HG02938 (cell line): Measurements from ENCODE around the gene NCS1.
"Not testable (repeated sequence)": the region's sequence is repeated elsewhere in the genome, so short reads cannot be mapped to it uniquely, and the experiment has no call there.

Source experiments
- ATAC-seq: cut with Tn5 transposase; IDR thresholded peaks from one replicate; pipeline ENCODE4 v1.9.1; 2021; ENCODE audit warnings: mild to moderate bottlenecking, moderate library complexity; ENCODE audit not compliant: unreplicated experiment

The NCS1 gene

GRCh38 chr9:130259044-130259443 is 86.8 kb downstream of the NCS1 start:
- no peak for ATAC-seq

DNA sequence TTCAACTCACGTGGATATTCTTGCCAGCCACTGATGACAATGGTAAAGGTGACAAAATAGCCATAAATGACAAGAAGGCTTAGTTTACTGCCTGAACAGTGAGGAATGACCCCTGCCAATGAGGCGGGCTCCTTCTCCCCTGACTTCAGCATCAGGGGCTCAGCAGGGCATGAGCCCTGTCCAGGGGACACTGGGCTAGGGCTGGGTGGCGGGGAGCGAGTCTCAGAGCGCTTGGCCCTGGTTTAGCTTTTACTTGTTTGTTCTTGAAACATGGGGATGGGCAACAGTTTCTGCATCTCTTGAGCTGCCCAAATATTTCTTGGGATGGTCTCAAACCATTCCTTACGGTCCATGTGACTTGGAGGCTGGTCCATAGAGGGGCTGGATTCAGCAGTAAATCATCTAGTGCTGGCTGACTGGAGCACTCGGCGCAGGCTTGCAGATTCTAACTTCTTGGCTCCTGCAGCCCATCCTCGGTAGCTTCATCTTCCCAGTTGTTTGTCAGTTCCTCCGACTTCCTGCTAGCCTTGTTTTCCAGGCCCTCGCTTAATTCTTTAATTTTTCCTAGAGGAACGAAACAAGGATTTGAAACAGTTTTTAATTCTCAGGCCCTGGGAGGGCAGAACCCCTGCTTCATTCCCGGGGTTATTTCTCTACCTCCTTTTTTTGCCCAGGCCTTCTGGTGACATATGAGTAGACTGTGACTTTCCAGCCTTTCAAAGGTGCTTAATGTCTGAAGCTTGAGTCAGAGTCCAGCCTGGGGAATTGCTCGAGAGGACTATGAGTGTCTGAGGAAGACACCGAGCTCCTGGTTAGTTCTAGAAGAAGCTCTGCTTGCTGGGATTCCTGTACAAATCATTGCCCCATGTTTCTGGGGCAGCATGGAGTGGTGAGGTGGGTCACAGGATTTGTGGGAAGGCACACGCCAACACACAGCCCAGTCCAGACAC is 88.9 kb downstream of the NCS1 start:
- no peak for ATAC-seq

GRCh38 chr9:130262061-130262745 is 90.0 kb downstream of the NCS1 start:
- no peak for ATAC-seq

DNA sequence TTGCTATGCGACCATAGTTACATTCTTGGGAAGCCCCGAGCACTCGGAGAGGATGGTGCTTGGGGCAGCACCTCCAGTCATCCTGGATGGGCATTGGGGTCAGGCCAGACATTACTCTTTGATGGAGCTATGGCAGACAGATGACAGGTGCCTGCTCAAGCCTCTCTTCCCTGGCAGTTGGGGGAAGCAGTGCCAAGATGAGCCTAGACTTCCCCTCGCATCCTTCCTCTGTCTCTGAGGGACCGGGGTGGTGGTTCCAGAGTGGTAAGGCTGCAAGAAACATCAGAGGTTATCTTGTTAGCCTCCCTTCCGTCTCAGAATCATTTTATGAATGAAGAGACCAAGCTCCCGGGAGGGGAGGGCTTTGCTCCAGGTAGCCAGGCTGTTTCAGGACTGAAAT is 90.6 kb downstream of the NCS1 start:
- ATAC-seq = no peak

- ATAC-seq = no peak
Measured at GRCh38 chr9:130263601-130264413, 91.6 kb downstream of the NCS1 start.

DNA sequence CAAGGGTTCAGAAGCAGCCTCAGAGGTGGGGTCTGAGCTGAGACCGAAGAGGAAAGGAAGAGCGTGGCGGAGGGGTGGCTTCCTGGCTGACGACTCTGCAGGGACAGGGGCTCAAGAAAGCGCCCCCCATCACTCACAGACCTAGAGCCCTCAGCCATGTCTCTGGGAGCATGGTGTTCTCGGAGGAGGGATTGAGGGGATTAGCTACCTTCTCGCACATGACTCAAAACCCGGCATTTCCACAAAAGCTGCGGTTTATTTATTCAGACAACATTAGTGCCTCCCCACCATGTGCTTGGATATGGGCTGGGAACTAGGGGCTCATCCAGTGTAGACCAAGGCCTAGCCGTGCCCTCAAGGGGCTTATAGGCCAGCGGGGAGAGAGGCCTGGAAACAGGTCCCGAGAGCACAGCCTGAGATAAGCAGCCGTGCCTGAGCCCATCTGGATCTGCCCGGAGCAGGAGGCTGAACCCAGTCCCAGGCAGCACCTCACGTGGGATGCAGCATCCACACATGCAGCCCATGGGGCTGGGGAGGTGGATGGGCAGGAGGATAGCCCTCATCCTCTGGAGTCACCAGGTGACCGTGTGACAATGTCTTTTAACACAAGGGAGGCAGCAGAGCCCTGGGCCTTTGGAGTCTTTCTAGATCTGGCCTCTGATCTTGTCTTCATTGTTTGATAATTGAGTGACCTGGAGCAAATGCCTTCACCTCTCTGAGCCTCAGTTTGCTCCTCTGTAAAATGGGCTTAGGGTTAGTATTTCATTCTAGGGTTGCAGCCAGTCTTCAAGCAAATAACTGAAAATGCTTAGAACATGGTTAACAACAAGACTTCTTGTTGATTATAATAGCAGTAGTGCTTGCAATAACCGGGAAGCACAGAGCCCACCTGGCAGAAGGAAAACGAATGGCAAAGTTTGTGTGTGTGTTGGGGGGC is 92.5 kb downstream of the NCS1 start:
- ATAC-seq = no peak

DNA sequence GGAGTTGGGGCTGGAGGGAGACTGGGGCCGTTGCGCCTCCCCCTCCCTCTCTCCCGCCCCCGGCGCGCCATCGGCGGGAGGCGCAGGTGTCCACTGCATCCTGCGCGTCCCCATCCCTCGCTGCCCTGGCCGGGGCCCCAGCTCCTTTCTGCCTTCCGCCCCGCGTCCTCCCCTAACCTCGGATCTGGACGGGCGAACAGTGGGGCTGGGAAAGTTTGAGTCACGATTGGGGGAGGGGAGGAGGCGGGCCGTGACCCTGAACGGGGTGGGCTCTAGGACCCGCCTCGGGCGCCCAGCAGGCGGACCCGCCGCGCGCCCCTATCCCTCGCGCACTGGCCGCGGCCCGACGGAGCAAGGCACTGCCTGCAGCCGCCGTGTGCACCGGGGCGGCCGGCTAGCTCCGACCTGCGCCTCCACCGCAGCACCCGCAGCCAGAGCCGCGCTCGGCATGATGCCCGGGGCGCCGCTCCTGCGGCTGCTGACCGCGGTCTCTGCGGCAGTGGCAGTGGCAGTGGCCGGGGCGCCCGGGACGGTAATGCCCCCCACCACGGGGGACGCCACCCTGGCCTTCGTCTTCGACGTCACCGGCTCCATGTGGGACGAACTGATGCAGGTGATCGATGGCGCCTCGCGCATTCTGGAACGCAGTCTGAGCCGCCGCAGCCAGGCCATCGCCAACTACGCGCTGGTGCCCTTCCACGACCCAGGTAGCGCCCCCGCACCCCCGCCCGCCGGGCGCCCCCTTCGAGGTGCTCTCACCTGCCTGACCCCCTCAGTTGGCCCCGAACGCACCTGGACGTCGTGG is 93.4 kb downstream of the NCS1 start, which contains the start of gene HMCN2:
Gene HMCN2, plus strand, starts transcription at position 330 of the 805 bp plus-strand sequence. Its CDS starts 119 bp downstream, at position 449.
- ATAC-seq = no peak

GRCh38 chr9:130266236-130267098 is 94.3 kb downstream of the NCS1 start:
- ATAC-seq = no peak

- ATAC-seq = no peak
Measured at GRCh38 chr9:130267930-130268329, 95.7 kb downstream of the NCS1 start.

DNA sequence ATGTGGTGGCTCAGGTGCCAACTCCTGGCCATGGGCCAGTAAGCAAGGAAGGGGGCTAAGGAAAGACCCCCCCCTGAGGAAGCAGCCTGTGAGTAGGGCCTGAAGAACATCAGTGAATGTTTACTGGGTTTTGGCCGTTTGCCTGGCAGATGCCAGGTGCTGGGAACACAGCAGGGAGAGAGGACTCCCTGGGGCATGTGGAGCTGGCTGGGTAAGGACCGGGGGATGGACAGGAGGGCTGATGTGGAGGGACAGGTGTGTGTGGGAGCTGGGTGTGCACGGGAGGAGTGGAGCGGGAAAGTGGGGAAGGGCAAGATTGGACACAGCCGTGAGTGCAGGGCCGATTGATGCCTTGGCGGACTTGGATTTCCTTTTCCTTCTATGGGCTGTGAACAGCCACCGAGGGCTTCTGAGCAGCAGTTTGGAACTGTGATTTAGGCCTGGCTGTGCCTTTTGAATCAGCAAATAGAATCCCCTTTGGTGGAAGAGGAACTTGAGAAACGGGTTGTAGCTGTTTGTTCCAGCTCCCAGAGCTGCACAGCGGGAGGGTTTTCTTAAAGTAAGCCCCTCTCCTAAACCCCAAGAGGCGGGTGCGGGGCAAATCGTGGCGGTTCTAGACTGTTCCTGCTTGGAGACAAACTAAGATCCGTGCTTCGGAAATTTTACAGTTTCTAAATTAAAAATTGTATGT is 96.5 kb downstream of the NCS1 start:
- no peak for ATAC-seq

DNA sequence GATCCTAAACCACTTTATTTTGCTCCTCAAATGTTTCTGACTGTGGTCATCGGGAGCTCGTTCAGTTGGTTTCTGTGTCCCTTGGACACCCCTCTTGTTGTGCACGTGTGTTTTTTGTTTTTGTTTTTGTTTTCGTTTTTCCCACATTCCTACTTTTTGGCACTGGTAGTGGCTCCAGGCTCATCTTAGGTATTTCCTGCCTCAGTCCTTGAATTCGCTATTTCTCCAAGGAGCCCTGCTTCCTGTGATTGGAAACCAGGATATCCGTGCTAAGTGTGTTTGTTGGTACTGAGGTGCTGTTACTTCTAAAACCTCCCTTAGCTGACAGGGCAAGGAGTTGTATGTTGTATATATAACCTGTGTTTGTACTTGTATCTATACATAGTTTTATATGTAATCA is 99.3 kb downstream of the NCS1 start:
- no peak for ATAC-seq

DNA sequence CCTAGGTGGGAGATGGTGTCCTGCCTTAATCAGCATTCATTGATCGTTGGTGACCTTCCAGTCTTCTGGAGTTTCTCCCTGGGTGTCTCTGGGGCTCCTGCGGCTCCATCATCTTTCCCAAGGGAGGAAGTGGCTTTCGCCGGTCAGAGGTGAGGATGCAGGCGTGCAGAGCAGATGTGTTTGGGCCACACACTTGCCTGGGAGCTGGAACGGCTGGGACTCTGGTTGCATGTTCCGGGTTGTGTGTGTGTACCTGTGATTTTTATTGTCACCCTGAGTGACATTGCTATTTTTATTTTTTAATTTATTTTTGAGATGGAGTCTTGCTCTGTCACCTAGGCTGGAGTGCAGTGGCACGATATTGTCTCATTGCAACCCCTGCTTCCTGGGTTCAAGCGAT is 103.0 kb downstream of the NCS1 start:
- no peak for ATAC-seq

- ATAC-seq = no peak
Measured at GRCh38 chr9:130276121-130276520, 103.9 kb downstream of the NCS1 start.

GRCh38 chr9:130276955-130277354 is 104.8 kb downstream of the NCS1 start:
- no peak for ATAC-seq

DNA sequence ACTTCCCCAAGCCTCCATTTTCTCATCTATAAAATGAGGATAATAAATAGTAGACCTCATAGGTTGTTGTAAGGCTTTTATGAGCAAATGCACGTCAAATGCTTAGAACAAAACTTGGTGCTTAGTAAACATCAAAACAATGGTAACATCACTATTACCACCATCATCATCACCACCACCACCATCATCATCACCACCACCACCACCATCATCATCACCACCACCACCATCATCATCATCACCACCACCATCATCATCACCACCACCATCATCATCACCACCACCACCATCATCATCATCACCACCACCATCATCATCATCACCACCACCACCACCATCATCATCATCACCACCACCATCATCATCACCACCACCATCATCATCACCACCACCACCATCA is 105.3 kb downstream of the NCS1 start:
- not testable (repeated sequence) for ATAC-seq

- ATAC-seq = no peak
Measured at GRCh38 chr9:130283539-130284248, 111.5 kb downstream of the NCS1 start.

DNA sequence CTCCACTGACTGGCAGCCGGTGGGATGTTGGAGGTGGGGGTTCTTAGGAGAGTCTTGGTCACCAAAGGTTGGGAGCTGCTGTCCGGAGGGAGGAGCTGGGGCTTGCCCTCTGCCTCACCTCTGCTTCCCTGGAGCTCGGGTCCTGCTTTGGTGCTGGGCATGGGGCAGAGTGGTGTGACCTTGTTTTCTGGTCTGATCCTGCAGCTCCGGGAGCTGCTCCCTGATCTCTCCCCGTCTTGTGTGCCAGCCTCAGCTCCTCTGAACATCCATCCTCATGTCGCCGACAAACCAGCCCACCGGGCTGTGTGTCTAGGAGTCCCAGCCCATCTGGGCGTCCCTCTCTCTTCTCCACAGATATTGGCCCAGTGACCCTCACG is 112.0 kb downstream of the NCS1 start:
- no peak for ATAC-seq
